HEK293 (cell line): ENCODE data around the gene NHSL2.

Experiments
- AEBP2 ChIP-seq: fragments of 450-650 bp; formaldehyde crosslinking; IDR thresholded peaks from 2 replicates; pipeline ENCODE4 v1.5.1; 2016; ENCODE audit warnings: missing biosample characterization, missing genetic modification characterization, borderline replicate concordance
- ATF2 ChIP-seq: fragments of 450-650 bp; formaldehyde crosslinking; IDR thresholded peaks from 2 replicates; pipeline ENCODE4 v1.5.1; 2016; ENCODE audit warnings: missing biosample characterization, missing genetic modification characterization, low read depth
- CTCF ChIP-seq: fragments of 450-650 bp; formaldehyde crosslinking; IDR thresholded peaks from 2 replicates; pipeline ENCODE4 v1.5.1; 2016; ENCODE audit warnings: missing biosample characterization, missing genetic modification characterization
- KLF10 ChIP-seq: fragments of 450-650 bp; IDR thresholded peaks from 2 replicates; pipeline ENCODE4 v1.5.1; 2018; ENCODE audit warnings: missing biosample characterization, mild to moderate bottlenecking, missing genetic modification characterization
- KLF9 ChIP-seq: fragments of 450-650 bp; formaldehyde crosslinking; IDR thresholded peaks from 2 replicates; pipeline ENCODE4 v1.5.1; 2016; ENCODE audit warnings: missing biosample characterization, missing genetic modification characterization, low read depth
- MEIS1 ChIP-seq: sonication (generic); formaldehyde crosslinking; IDR thresholded peaks from 2 replicates; pipeline ENCODE4 v1.8.1; 2022; ENCODE audit warnings: missing genetic modification reagents, mild to moderate bottlenecking, borderline replicate concordance
- PRDM10 ChIP-seq: fragments of 450-650 bp; formaldehyde crosslinking; IDR thresholded peaks from 2 replicates; pipeline ENCODE4 v1.5.1; 2016; ENCODE audit warnings: missing biosample characterization, missing genetic modification characterization
- ZBTB49 ChIP-seq: fragments of 450-650 bp; formaldehyde crosslinking; IDR thresholded peaks from 2 replicates; pipeline ENCODE4 v1.5.1; 2016; ENCODE audit warnings: missing biosample characterization, missing genetic modification characterization, low read depth
- ZNF114 ChIP-seq: fragments of 450-650 bp; formaldehyde crosslinking; IDR thresholded peaks from 2 replicates; pipeline ENCODE4 v1.5.0; 2017; ENCODE audit warnings: missing biosample characterization, missing genetic modification characterization
- ZNF155 ChIP-seq: fragments of 450-650 bp; formaldehyde crosslinking; IDR thresholded peaks from 2 replicates; pipeline ENCODE4 v1.5.1; 2016; ENCODE audit warnings: missing biosample characterization, missing genetic modification characterization
- ZNF202 ChIP-seq: fragments of 450-650 bp; formaldehyde crosslinking; IDR thresholded peaks from 2 replicates; pipeline ENCODE4 v1.5.1; 2016; ENCODE audit warnings: missing biosample characterization, missing genetic modification characterization, borderline replicate concordance
- ZNF274 ChIP-seq, 2 experiments: fragments of 200-500 bp in 1 of 2; fragments of 450-650 bp in 1 of 2; sonication (Bioruptor generic) in 1 of 2; formaldehyde crosslinking in 1 of 2; IDR thresholded peaks; 2 replicates each; pipeline versions ENCODE4 v1.5.1 to v1.6.1; 2014 to 2016; ENCODE audit warnings: borderline replicate concordance in 1 of 2, inconsistent platforms in 1 of 2, low read length in 1 of 2, missing biosample characterization in 1 of 2, missing genetic modification characterization in 1 of 2
- ZNF292 ChIP-seq: fragments of 450-650 bp; formaldehyde crosslinking; IDR thresholded peaks from 2 replicates; pipeline ENCODE4 v1.5.1; 2016; ENCODE audit warnings: low read depth, missing biosample characterization, missing genetic modification characterization, borderline replicate concordance
- ZNF580 ChIP-seq: fragments of 450-650 bp; formaldehyde crosslinking; IDR thresholded peaks from 2 replicates; pipeline ENCODE4 v1.5.1; 2016; ENCODE audit warnings: missing biosample characterization, missing genetic modification characterization

GRCh38 chrX:71913156-71913950 is 2.7 kb downstream of the NHSL2 start:
- TF ChIP-seq CTCF (tag by site-specific recombination) (no peak), ZNF202 (no peak), ZNF155 (tag by site-specific recombination) (no peak), ZBTB49 (tag by site-specific recombination) (no peak), AEBP2 (tag by site-specific recombination) (no peak), KLF9 (tag by site-specific recombination) (no peak), ZNF274 (IDR thresholded peaks at IDR 0.05; ENCODE audit: low read length) (no peak), ZNF274 (tag by site-specific recombination; IDR thresholded peaks at IDR 0.05; ENCODE audit: borderline replicate concordance) (no peak), ZNF580 (tag by site-specific recombination) (no peak), ZNF292 (tag by site-specific recombination) (no peak), ATF2 (tag by site-specific recombination) (no peak), MEIS1 (CRISPR knock-in tag) (no peak), KLF10 (tag by site-specific recombination) (no peak), ZNF114 (no peak), PRDM10 (tag by site-specific recombination) (no peak)
